ENCODE data around the gene TAF12. TPM values are rescaled to one million over a fixed set of nuclear protein-coding genes. Genes with fewer than 3 reads are reported as not detected.
A peak's percentile ranks its signal among the peaks of the same experiment; 100 is the strongest.
"Not testable (repeated sequence)": the region's sequence is repeated elsewhere in the genome, so short reads cannot be mapped to it uniquely, and the experiment has no call there.

Gene TAF12
- total RNA-seq, 1 donor from 2014 or later: 20.4 TPM

- FAIRE-seq: no peak
- DNase-seq (ENCODE audit: low spot score in 2 of 2): no peak
Observed at GRCh38 chr1:28646040-28646439, 3.2 kb upstream of the TAF12 start.

DNA sequence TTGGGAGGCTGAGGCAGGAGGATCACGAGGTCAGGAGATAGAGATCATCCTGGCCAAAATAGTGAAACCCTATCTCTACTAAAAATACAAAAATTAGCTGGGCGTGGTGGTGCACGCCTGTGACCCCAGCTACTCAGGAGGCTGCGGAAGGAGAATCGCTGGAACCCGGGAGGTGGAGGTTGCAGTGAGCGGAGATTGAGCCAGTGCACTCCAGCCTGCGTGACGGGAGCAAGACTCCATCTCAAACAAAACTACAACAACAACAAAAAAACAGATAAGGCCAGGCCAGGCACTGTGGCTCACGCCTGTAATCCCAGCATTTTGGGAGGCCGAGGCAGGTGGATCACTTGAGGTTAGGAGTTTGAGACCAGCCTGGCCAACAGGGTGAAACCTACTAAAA is 2.5 kb upstream of the TAF12 start:
- not testable (repeated sequence) for DNase-seq (ENCODE audit: low spot score in 2 of 2); FAIRE-seq

GRCh38 chr1:28644494-28644893 is 1.6 kb upstream of the TAF12 start:
- no peak for DNase-seq (ENCODE audit: low spot score in 2 of 2)
- no peak for FAIRE-seq

DNA sequence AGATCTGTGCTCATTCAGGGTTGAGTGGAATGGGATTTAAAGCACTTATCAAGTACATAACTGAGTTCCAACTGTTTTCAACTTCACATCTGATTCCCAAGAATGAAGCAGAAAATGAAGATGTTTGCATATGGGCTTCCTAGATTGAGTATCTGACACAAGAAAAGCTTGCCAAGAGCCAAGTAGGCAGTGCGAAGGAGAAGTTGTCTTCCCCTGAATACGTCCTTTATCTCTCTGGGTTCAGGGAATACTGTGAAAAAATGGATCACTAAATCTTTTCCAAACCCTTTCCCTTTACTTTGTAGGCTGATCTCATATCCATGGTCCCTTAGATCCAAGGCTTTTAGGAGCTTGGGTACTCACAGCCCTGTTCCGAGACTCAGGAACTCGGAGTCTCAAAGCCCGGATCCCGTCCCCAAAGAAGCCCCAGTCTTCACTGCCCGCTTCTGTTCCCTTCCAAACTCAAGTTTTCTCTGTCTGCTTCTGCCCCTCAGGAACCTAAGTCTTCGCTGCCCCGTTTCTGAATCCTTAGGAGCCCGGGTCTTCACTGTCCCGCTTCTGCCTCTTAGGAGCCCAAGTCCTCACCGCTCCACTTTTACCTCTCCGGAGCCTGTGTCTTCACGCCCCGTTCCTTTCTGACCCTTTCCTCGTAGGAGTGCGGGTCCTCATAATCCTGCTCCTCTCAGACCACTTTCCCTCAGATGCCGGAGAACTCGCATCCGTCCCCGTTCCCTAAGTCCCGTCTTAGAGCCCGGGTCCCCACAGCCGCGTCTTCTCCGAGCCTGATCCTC is 616 bp downstream of the TAF12 start:
- DNase-seq (ENCODE audit: low spot score in 2 of 2) (no peak), FAIRE-seq (no peak)

DNA sequence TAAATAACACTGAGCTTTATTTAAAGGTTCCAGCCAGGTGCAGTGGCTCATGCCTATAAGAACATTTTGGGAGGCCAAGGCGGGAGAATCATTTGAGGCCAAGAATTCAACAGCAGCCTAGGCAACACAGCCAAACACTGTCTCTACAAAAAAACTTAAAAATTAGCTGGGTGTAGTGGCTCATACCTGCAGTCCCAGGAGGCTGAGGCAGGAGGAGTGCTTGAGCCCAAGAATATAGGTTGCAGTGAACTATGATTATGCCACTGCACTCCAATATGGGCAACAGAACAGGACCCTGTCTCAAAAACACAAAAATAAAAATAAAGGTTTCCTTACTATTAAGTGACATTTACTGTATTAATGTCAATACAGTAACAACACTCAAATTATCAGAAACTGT is 2.1 kb downstream of the TAF12 start:
- no peak for DNase-seq (ENCODE audit: low spot score in 2 of 2)
- FAIRE-seq: no peak

DNA sequence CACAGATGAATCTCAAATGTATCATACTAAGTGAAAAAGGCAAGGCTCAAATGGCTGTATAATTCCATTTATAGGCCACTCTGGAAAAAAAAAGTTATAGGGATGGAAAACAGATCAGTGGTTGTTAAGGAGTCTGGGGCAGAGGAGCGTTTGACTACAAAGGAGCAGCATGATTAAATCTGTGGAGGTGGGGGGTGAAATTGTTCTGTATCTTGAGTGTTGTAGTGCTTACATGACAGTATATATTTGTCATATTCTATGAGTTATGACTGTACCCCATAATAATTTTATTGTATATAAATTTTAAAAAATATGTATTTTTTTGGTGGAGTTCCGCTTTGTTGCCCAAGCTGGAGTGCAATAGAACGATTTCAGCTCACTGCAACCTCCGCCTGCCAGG is 10.3 kb downstream of the TAF12 start:
- FAIRE-seq (no peak), DNase-seq (ENCODE audit: low spot score in 2 of 2) (no peak)

GRCh38 chr1:28631713-28632112 is 11.2 kb downstream of the TAF12 start:
- DNase-seq (ENCODE audit: low spot score in 2 of 2) (no peak), FAIRE-seq (no peak)

DNA sequence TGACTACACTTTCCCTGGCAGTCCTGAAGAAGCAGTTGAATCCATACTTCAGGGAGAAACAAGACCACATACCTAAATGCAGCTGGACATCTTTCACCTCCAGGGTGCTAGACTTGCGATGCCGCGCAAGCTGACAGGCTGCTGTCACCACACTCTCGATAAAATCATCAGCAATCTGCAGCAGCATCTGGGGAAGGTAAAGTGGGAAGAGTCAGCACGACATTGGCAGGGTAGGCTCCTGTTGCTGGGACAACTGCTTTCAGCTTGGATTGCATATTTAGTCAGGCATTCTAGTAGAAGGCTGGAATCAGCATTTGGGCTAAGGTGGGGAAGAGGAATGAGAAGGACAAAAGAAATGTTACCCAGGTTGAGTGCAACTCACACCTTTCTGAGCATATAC is 29.7 kb downstream of the TAF12 start:
- no peak for DNase-seq (ENCODE audit: low spot score in 2 of 2)

GRCh38 chr1:28606771-28607170 is 36.1 kb downstream of the TAF12 start:
- FAIRE-seq (no peak), DNase-seq (ENCODE audit: low spot score in 2 of 2) (no peak)

More for the DNA sequence above, 29.7 kb downstream of the TAF12 start:
- no peak for FAIRE-seq

- DNase-seq (ENCODE audit: low spot score in 2 of 2) (no peak), FAIRE-seq (no peak)
Observed at GRCh38 chr1:28604962-28605361, 37.9 kb downstream of the TAF12 start.

- DNase-seq (ENCODE audit: low spot score in 2 of 2): no peak
- no peak for FAIRE-seq
Observed at GRCh38 chr1:28604411-28604810, 38.5 kb downstream of the TAF12 start.

DNA sequence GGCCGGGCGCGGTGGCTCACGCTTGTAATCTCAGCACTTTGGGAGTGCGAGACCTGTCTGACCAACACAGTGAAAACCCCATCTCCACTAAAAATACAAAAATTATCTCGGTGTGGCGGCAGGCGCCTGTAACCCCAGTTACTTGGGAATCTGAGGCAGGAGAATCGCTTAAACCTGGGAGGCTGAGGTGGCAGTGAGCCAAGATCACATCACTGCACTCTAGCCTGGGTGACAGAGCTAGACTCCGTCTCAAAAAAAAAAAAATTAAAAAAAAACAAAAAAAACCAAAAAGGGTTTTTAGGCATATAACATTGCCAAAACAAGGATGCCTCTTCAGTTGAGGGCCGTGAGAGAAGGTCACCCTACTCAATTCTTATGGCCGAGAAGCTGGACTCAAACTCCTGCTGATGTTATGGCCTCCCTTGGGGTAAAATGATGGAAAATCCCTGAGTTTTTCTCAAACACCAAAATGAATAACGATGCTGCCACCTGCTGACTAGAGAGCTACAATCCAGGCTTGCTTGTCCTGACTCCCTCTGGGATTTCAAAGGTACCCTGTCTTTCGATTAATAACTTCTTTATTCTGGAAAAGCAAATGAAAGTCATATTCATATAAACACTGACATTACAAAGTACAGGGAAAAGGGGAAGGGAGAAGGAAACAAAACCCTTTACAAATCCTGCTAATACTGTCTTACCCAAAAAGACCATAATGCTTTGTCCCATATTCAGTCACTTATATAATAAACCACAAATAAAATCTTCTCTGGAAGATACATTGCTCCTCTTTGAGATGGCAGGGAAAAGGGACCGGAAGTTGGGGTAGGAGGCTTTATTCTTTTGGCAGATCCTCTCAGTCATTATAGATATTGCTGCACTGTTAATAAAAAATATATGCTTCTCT is 40.1 kb downstream of the TAF12 start:
- DNase-seq (ENCODE audit: low spot score in 2 of 2): peak; percentile 58 to 76
- peak; percentile 75 for FAIRE-seq

DNA sequence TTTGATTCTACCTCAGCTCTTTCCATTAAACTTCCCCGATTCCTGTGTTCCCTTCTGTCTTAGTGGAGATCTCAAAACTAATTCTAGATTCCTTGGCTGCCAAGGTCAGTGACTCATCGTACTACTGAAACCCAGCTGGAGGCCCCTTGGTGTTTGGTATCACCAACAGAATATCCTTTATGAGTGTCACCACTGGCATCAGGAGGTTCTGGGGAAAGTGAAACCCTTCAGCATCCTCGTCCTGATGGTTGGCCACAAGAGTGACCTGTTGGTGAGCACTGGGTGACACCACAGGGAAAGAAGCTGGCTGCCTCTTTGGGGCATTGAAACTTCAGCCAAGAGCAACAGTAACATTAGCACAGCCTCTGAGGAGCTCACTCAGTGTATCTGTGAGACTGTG is 41.2 kb downstream of the TAF12 start:
- FAIRE-seq (no peak), DNase-seq (ENCODE audit: low spot score in 2 of 2) (no peak)

GRCh38 chr1:28596276-28596675 is 46.6 kb downstream of the TAF12 start:
- DNase-seq (ENCODE audit: low spot score in 2 of 2); FAIRE-seq: not testable (repeated sequence)

GRCh38 chr1:28595412-28596191 is 47.3 kb downstream of the TAF12 start:
- no peak for FAIRE-seq
- no peak for DNase-seq (ENCODE audit: low spot score in 2 of 2)

GRCh38 chr1:28594686-28595411 is 48.0 kb downstream of the TAF12 start:
- not testable (repeated sequence) for DNase-seq (ENCODE audit: low spot score in 2 of 2)

DNA sequence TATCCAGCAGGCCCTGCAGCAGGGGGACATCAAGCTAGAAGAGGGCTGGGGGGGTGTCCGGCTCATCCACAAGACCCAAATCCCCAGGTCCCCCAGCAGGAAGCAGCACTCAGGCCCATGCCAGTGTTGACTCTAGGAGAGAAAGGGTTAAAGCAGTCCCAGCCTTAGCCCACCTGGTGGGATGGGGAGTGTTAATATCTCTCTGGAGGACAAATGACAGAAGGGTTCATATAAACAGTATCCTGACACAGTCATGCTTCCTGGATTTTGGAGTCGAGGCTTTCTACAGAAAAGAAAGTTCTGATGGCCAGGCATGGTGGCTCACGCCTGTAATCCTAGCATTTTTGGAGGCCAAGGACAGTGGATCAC is 48.9 kb downstream of the TAF12 start:
- not testable (repeated sequence) for DNase-seq (ENCODE audit: low spot score in 2 of 2); FAIRE-seq

More at GRCh38 chr1:28594686-28595411, 48.0 kb downstream of the TAF12 start:
- not testable (repeated sequence) for FAIRE-seq

GRCh38 chr1:28592321-28593071 is 50.4 kb downstream of the TAF12 start:
- FAIRE-seq: no peak
- DNase-seq (ENCODE audit: low spot score in 2 of 2): peak in 1 of 2 donors; percentile 41

GRCh38 chr1:28591708-28592320 is 51.1 kb downstream of the TAF12 start, which contains the start of gene RAB42:
TSS of gene RAB42 (plus strand) at chr1:28592265. CDS start at chr1:28592512, 247 bp downstream.
- no peak for DNase-seq (ENCODE audit: low spot score in 2 of 2)
- no peak for FAIRE-seq
